ENCODE data around the gene IL32.

The IL32 gene

DNA sequence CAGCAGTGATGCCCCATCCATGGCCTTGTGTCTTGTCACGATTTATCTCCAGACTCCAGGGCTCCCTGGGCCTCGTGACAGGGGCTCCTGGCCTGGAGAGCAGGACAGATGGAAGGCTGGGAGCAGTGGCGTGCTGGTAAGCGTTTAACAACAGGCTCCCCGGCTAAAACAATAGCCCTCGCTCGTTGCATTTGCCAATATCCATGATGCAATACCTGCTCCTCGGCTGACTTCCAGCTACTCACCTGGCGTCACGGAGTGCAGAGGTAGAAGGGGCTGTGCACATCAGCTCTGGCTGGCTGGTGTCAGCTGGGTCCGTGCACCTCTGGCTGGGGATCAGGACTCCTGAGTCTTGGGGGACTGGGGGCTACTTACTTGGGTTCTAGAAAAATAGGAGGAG lies 27.2 kb upstream of the IL32 start:
- Histone ChIP-seq H3K4me3 (ENCODE audit: low read length, poor library complexity, severe bottlenecking) (no peak overlapping the region), H3F3A (ENCODE audit: low read depth) (no peaks in the 10 kb centered on the region), H3K4me2 (ENCODE audit: low read depth, low read length, poor library complexity, severe bottlenecking) (no peak overlapping the region), H3K79me2 (ENCODE audit: insufficient read depth, low read length) (no peaks in the 10 kb centered on the region), H2AFZ (ENCODE audit: low read length) (no peak overlapping the region), H4K20me1 (ENCODE audit: insufficient read depth, low read length, poor library complexity, severe bottlenecking) (no peaks in the 10 kb centered on the region), H3K9me3 (ENCODE audit: insufficient read depth, low read depth, low read length) (no peaks in the 10 kb centered on the region), H3K9me2 (replicated peaks; ENCODE audit: low read depth, low read length) (no peaks in the 10 kb centered on the region), H3K27me3 (ENCODE audit: insufficient read depth, low read length, poor library complexity, severe bottlenecking) (no peaks in the 10 kb centered on the region), H3K36me3 (ENCODE audit: insufficient read depth, low read length) (no peaks in the 10 kb centered on the region), H3K4me1 (ENCODE audit: insufficient read depth, low read length, poor library complexity, severe bottlenecking) (no peaks in the 10 kb centered on the region), H3K9ac (ENCODE audit: low read depth, low read length, poor library complexity, severe bottlenecking) (no peak overlapping the region)
- TF ChIP-seq EZH2phosphoT487 (IDR thresholded peaks at IDR 0.05; ENCODE audit: borderline replicate concordance): no peak
- TF ChIP-seq, protein P1, sequence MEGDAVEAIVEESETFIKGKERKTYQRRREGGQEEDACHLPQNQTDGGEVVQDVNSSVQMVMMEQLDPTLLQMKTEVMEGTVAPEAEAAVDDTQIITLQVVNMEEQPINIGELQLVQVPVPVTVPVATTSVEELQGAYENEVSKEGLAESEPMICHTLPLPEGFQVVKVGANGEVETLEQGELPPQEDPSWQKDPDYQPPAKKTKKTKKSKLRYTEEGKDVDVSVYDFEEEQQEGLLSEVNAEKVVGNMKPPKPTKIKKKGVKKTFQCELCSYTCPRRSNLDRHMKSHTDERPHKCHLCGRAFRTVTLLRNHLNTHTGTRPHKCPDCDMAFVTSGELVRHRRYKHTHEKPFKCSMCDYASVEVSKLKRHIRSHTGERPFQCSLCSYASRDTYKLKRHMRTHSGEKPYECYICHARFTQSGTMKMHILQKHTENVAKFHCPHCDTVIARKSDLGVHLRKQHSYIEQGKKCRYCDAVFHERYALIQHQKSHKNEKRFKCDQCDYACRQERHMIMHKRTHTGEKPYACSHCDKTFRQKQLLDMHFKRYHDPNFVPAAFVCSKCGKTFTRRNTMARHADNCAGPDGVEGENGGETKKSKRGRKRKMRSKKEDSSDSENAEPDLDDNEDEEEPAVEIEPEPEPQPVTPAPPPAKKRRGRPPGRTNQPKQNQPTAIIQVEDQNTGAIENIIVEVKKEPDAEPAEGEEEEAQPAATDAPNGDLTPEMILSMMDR (conservative IDR thresholded peaks at IDR 0.05; ENCODE audit: low read length): no peak

DNA sequence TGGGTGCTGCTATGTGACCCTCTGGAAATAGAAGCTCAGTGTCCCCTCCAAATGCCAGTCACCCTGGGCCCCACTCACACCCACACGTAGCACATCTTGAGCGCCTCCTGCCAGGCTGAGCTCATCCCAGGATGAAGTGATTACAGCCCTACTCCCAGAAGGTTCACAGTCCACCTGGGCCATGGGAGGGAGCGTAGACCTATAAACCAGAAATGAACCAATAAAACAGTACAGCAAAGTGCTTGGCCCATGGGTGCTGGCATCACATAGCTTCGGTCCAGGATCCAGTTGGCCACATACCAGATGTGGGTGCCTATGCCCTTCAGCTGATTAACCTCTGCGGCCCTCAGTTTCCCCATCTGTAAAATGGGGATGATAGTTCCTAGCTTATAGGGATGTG lies 26.5 kb upstream of the IL32 start:
- Histone ChIP-seq H3K4me3 (ENCODE audit: low read length, poor library complexity, severe bottlenecking) (no peak overlapping the region), H3K27me3 (ENCODE audit: insufficient read depth, low read length, poor library complexity, severe bottlenecking) (no peaks in the 10 kb centered on the region), H3K4me2 (ENCODE audit: low read depth, low read length, poor library complexity, severe bottlenecking) (no peak overlapping the region), H3K9ac (ENCODE audit: low read depth, low read length, poor library complexity, severe bottlenecking) (no peak overlapping the region), H3F3A (ENCODE audit: low read depth) (no peaks in the 10 kb centered on the region), H3K9me2 (replicated peaks; ENCODE audit: low read depth, low read length) (no peaks in the 10 kb centered on the region), H2AFZ (ENCODE audit: low read length) (no peak overlapping the region), H3K36me3 (ENCODE audit: insufficient read depth, low read length) (no peaks in the 10 kb centered on the region), H3K79me2 (ENCODE audit: insufficient read depth, low read length) (no peaks in the 10 kb centered on the region), H3K9me3 (ENCODE audit: insufficient read depth, low read depth, low read length) (no peaks in the 10 kb centered on the region), H3K4me1 (ENCODE audit: insufficient read depth, low read length, poor library complexity, severe bottlenecking) (no peaks in the 10 kb centered on the region), H4K20me1 (ENCODE audit: insufficient read depth, low read length, poor library complexity, severe bottlenecking) (no peaks in the 10 kb centered on the region)
- TF ChIP-seq EZH2phosphoT487 (IDR thresholded peaks at IDR 0.05; ENCODE audit: borderline replicate concordance): no peak
- TF ChIP-seq, protein P1 (conservative IDR thresholded peaks at IDR 0.05; ENCODE audit: low read length): no peak

DNA sequence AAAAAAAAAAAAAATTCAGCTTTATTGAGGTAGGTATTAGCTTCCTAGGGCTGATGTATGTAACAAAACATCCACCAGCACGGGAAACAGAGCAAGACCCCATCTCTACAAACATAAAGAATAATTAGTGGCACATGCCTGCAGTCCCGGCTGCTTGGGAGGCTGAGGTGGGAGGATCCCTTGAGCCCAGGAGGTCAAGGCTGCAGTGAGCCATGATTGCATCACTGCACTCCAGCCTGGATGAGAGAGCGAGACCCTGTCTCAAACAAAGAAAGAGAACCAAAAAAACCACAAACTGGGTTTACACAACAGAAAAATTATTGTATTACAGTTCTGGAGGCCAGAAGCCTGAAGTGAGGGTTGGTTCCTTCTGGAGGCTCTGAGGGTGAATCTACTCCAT lies 23.1 kb upstream of the IL32 start:
- Histone ChIP-seq H4K20me1 (ENCODE audit: insufficient read depth, low read length, poor library complexity, severe bottlenecking) (no peaks in the 10 kb centered on the region), H3K9ac (ENCODE audit: low read depth, low read length, poor library complexity, severe bottlenecking) (no peak overlapping the region), H3K36me3 (ENCODE audit: insufficient read depth, low read length) (no peaks in the 10 kb centered on the region), H3F3A (ENCODE audit: low read depth) (no peaks in the 10 kb centered on the region), H3K9me2 (replicated peaks; ENCODE audit: low read depth, low read length) (no peaks in the 10 kb centered on the region), H3K4me2 (ENCODE audit: low read depth, low read length, poor library complexity, severe bottlenecking) (no peak overlapping the region), H3K79me2 (ENCODE audit: insufficient read depth, low read length) (no peaks in the 10 kb centered on the region), H3K9me3 (ENCODE audit: insufficient read depth, low read depth, low read length) (no peaks in the 10 kb centered on the region), H3K4me1 (ENCODE audit: insufficient read depth, low read length, poor library complexity, severe bottlenecking) (no peaks in the 10 kb centered on the region), H3K4me3 (ENCODE audit: low read length, poor library complexity, severe bottlenecking) (no peak overlapping the region), H2AFZ (ENCODE audit: low read length) (no peak overlapping the region), H3K27me3 (ENCODE audit: insufficient read depth, low read length, poor library complexity, severe bottlenecking) (no peaks in the 10 kb centered on the region)
- TF ChIP-seq, protein P1 (conservative IDR thresholded peaks at IDR 0.05; ENCODE audit: low read length): no peak
- TF ChIP-seq EZH2phosphoT487 (IDR thresholded peaks at IDR 0.05; ENCODE audit: borderline replicate concordance): no peak

Data from Loucy (cell line).